Left ventricle myocardium inferior (tissue), 1 donor: ENCODE data around the gene TNS3. TPM values are rescaled to one million over a fixed set of nuclear protein-coding genes. Genes with fewer than 3 reads are reported as not detected.

Experiments used
- DNase-seq: peaks from one replicate; pipeline ENCODE4 v3.0.0-alpha.2; 2020
- H3K27ac ChIP-seq: fragments of 200-600 bp; replicated peaks from 2 replicates; pipeline ENCODE4 v1.8.0; 2021
- H3K27me3 ChIP-seq: fragments of 200-600 bp; 2 replicates; pipeline ENCODE4 v1.8.0; 2021; ENCODE audit warnings: low read depth
- H3K36me3 ChIP-seq: fragments of 200-600 bp; 2 replicates; pipeline ENCODE4 v1.8.0; 2021
- H3K4me1 ChIP-seq: fragments of 200-600 bp; 2 replicates; pipeline ENCODE4 v1.8.0; 2021
- H3K4me3 ChIP-seq: fragments of 200-600 bp; 2 replicates; pipeline ENCODE4 v1.8.0; 2021; ENCODE audit warnings: mild to moderate bottlenecking, moderate library complexity
- H3K9me3 ChIP-seq: fragments of 200-600 bp; replicated peaks from 2 replicates; pipeline ENCODE4 v1.8.0; 2021
- intact Hi-C: fragments of 100-400 bp; cut with micrococcal nuclease; formaldehyde crosslinking; loops from one replicate; pipeline ENCODE4 v1.11.0; 2022
- total RNA-seq: library from RNA; stranded (reverse); fragmentation: NEBNext Ultra II Directional; extraction: Animal tissue kit (Norgen Biotek cat#: 25700); gene quantifications from one replicate; pipeline ENCODE4 v1.2.1, GENCODE V29; 2021
- TF ChIP-seq, protein P1 (sequence below): fragments of 200-600 bp; IDR thresholded peaks from 2 replicates; pipeline ENCODE4 v1.8.0; 2021; ENCODE audit warnings: antibody characterized with exemption, mild to moderate bottlenecking, borderline replicate concordance
- donor health status: DM: no; HTN: yes; CAD: no; lungs with severe emphysema.

Gene TNS3
- total RNA-seq, 1 donor from 2014 or later: 40.6 TPM

DNA sequence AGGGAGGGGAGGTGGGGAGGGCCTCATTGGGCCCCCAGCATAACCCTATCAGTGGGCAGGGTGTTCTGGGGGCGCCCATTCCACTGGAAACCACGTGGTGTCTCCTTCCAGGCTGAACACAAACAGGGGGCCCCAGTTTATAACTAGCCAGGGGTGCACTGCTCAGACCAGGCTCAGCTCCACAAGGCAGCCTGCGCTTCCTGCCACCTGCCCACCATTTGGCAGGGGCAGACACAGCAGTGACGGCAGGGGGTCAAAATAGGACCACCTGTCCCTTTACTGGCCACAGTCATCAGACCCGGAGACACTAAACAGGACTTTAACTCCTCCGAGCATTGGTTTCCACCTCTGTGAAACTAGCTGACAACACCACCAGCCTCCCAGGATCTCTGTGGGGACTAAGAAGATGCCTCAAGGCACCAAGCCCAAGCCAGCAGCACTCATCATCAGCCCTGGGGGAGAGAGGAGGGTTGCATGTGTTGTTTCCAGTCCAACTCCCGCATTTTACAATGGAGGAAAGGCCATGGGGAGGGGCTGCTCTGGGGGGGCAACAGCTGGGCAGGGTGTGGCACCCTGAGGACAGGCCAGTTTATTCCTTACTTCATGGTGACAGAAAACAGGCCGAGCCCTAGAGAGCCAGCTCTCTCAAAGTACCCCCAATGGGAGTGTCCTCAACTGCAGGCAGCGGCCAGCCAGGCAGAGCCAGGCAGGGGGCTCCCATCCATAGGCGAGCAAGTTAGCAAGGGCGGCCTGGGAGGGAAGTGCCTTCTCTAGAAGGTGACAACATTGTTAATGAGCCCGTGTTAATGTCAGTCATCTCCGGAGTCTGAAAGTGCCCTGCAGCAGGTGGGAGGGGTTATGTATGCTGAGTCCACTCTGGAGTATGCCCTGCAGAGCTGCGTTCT lies 127.6 kb downstream of the TNS3 start:
- intact Hi-C loops: no loop called here
- no peak for DNase-seq
- Histone ChIP-seq H3K9me3 (no peaks in the 10 kb centered on the region), H3K27ac (peak overlapping the region; percentile 87), H3K4me1 (peaks cover 67% of the 10 kb centered on the region), H3K36me3 (no peaks in the 10 kb centered on the region), H3K27me3 (no peaks in the 10 kb centered on the region), H3K4me3 (no peak overlapping the region)
- TF ChIP-seq, protein P1, sequence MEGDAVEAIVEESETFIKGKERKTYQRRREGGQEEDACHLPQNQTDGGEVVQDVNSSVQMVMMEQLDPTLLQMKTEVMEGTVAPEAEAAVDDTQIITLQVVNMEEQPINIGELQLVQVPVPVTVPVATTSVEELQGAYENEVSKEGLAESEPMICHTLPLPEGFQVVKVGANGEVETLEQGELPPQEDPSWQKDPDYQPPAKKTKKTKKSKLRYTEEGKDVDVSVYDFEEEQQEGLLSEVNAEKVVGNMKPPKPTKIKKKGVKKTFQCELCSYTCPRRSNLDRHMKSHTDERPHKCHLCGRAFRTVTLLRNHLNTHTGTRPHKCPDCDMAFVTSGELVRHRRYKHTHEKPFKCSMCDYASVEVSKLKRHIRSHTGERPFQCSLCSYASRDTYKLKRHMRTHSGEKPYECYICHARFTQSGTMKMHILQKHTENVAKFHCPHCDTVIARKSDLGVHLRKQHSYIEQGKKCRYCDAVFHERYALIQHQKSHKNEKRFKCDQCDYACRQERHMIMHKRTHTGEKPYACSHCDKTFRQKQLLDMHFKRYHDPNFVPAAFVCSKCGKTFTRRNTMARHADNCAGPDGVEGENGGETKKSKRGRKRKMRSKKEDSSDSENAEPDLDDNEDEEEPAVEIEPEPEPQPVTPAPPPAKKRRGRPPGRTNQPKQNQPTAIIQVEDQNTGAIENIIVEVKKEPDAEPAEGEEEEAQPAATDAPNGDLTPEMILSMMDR: no peak

- Histone ChIP-seq H3K27me3 (no peaks in the 10 kb centered on the region), H3K9me3 (no peaks in the 10 kb centered on the region), H3K27ac (peak overlapping the region; percentile 87), H3K4me1 (peaks cover 59% of the 10 kb centered on the region), H3K4me3 (peak overlapping the region; percentile 62), H3K36me3 (no peaks in the 10 kb centered on the region)
- TF ChIP-seq, protein P1: peak; percentile 20
- intact Hi-C loops: no loop called here
- DNase-seq: peak; percentile 62
Observed at GRCh38 chr7:47453093-47454061, 128.5 kb downstream of the TNS3 start.

DNA sequence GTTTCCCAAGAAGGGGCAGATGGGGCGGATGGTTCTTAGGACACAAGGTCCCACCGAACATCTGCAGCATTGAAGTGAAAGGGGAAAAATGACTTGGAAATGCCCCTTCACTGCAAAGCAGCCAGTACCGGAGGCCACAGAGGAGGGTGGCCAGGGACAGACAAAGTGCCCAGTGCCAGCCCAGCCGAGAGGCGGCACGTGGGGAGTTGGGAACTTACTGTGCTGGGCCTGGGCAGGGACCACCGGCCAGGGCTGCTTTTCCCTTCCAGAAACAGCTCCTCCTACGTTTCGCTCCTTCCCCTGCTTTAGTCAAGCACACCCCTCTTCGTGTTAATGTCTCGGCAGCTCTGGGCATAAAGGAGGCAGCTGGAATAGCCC lies 129.2 kb downstream of the TNS3 start:
- Histone ChIP-seq H3K4me3 (peak overlapping the region; percentile 62), H3K27me3 (no peaks in the 10 kb centered on the region), H3K27ac (peak overlapping the region; percentile 87), H3K36me3 (no peaks in the 10 kb centered on the region), H3K4me1 (peaks cover 56% of the 10 kb centered on the region), H3K9me3 (no peaks in the 10 kb centered on the region)
- intact Hi-C loops: no loop called here
- TF ChIP-seq, protein P1: no peak
- DNase-seq: no peak

DNA sequence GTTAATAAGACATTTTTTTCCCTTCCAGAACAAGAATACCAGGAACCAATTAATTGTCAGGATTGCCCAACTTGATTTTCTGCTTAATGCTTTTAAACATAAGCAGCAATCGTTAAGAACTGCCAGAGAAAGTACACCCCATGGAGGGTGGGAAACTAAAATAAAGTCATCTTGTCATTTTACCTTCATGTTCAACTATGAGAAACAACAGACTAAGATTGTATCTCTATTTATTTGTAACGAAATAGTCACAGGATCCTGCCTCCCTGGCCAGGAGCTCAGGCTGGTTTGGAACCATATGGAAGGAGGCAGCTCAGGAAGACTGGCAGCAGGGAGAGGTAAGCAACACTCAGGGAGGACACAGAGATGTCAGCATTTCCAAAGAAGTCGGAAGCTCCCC lies 129.6 kb downstream of the TNS3 start:
- DNase-seq: no peak
- Histone ChIP-seq H3K27ac (peak overlapping the region; percentile 87), H3K36me3 (no peaks in the 10 kb centered on the region), H3K4me3 (peak overlapping the region; percentile 62), H3K9me3 (no peaks in the 10 kb centered on the region), H3K4me1 (peaks cover 57% of the 10 kb centered on the region), H3K27me3 (no peaks in the 10 kb centered on the region)
- TF ChIP-seq, protein P1: no peak
- intact Hi-C loops: no loop called here

- H3K36me3 ChIP-seq: no peaks in the 10 kb centered on the region
- TF ChIP-seq, protein P1: no peak
- H3K27me3 ChIP-seq: no peaks in the 10 kb centered on the region
- peaks cover 62% of the 10 kb centered on the region for H3K4me1 ChIP-seq
- H3K9me3 ChIP-seq: no peaks in the 10 kb centered on the region
- H3K4me3 ChIP-seq: peak overlapping the region; percentile 62
- no peak for DNase-seq
- intact Hi-C loops: no loop called here
- H3K27ac ChIP-seq: peak overlapping the region; percentile 87
Observed at GRCh38 chr7:47451851-47452205, 130.1 kb downstream of the TNS3 start.
